SJSA1 (cell line): ENCODE measurements around the gene WDR43. TPM values are rescaled to one million over a fixed set of nuclear protein-coding genes. Genes with fewer than 3 reads are reported as not detected.

Experiments used
- DNase-seq, 2 experiments: peaks; one replicate each; pipeline ENCODE4 v3.0.0-alpha.2; 2015 to 2020; ENCODE audit warnings: low spot score in 2 of 2, low read depth in 1 of 2
- H3K27ac ChIP-seq: fragments of 250-450 bp; sonication (Bioruptor Pico); 2 replicates; pipeline ENCODE4 v1.5.1; 2020; ENCODE audit warnings: mild to moderate bottlenecking, moderate library complexity
- H3K27me3 ChIP-seq: fragments of 250-450 bp; sonication (Bioruptor Pico); replicated peaks from 2 replicates; pipeline ENCODE4 v1.5.1; 2020; ENCODE audit warnings: mild to moderate bottlenecking, moderate library complexity
- H3K36me3 ChIP-seq: fragments of 250-450 bp; sonication (Bioruptor Pico); 2 replicates; pipeline ENCODE4 v1.5.1; 2020; ENCODE audit warnings: mild to moderate bottlenecking
- H3K4me1 ChIP-seq: fragments of 250-450 bp; sonication (Bioruptor Pico); replicated peaks from 2 replicates; pipeline ENCODE4 v1.6.1; 2021; ENCODE audit warnings: mild to moderate bottlenecking
- H3K4me3 ChIP-seq: fragments of 250-450 bp; sonication (Bioruptor Pico); 2 replicates; pipeline ENCODE4 v1.5.1; 2020; ENCODE audit warnings: mild to moderate bottlenecking
- H3K9me3 ChIP-seq: fragments of 250-450 bp; sonication (Bioruptor Pico); replicated peaks from 2 replicates; pipeline ENCODE4 v1.5.1; 2020; ENCODE audit warnings: mild to moderate bottlenecking
- total RNA-seq: library from RNA; depleted of rRNA; stranded (reverse); fragments of >200 nt; shearing (Covaris generic); gene quantifications from 2 replicates; pipeline ENCODE4 v1.2.3, GENCODE V29; 2014

WDR43 gene
- total RNA-seq, 1 experiment from 2014 or later, result 79.2 TPM

GRCh38 chr2:28979576-28980366 lies 85.3 kb downstream of the WDR43 start:
- H3K9me3 ChIP-seq, result no peaks in the 10 kb centered on the region
- H3K27me3 ChIP-seq, result no peaks in the 10 kb centered on the region
- no peak for DNase-seq
- no peak overlapping the region for H3K27ac ChIP-seq
- H3K4me3 ChIP-seq, result no peak overlapping the region
- no peaks in the 10 kb centered on the region for H3K36me3 ChIP-seq
- H3K4me1 ChIP-seq, result peaks cover 12% of the 10 kb centered on the region; the same call in 1 of the 2 replicates

- no peaks in the 10 kb centered on the region for H3K9me3 ChIP-seq
- H3K4me3 ChIP-seq, result no peak overlapping the region
- no peak for DNase-seq
- no peaks in the 10 kb centered on the region for H3K27me3 ChIP-seq
- H3K4me1 ChIP-seq, result peaks cover 12% of the 10 kb centered on the region; the same call in 1 of the 2 replicates
- H3K36me3 ChIP-seq, result no peaks in the 10 kb centered on the region
- no peak overlapping the region for H3K27ac ChIP-seq
These were observed 86.0 kb downstream of the WDR43 start for GRCh38 chr2:28980368-28981015.

GRCh38 chr2:28981016-28981441 lies 86.6 kb downstream of the WDR43 start, which contains the start of gene TOGARAM2:
Gene TOGARAM2, plus strand, starts transcription at chr2:28981298. Its CDS starts 13,537 bp downstream, at chr2:28994835.
- H3K27me3 ChIP-seq, result no peaks in the 10 kb centered on the region
- H3K9me3 ChIP-seq, result no peaks in the 10 kb centered on the region
- DNase-seq, result peak in 1 of 2 experiments; percentile 19
- no peak within 1 kb of the TSS for H3K4me3 ChIP-seq
- peaks cover 12% of the 10 kb centered on the region; the same call in 1 of the 2 replicates for H3K4me1 ChIP-seq
- H3K27ac ChIP-seq, result no peak within 1 kb of the TSS
- H3K36me3 ChIP-seq, result no peaks in the 10 kb centered on the region

GRCh38 chr2:28981620-28982376 lies 87.3 kb downstream of the WDR43 start:
- DNase-seq, result no peak
- H3K9me3 ChIP-seq, result no peaks in the 10 kb centered on the region
- no peak overlapping the region for H3K27ac ChIP-seq
- no peak overlapping the region for H3K4me3 ChIP-seq
- peaks cover 6% of the 10 kb centered on the region; the same call in 1 of the 2 replicates for H3K4me1 ChIP-seq
- no peaks in the 10 kb centered on the region for H3K36me3 ChIP-seq
- H3K27me3 ChIP-seq, result no peaks in the 10 kb centered on the region

- H3K4me3 ChIP-seq, result no peak overlapping the region
- no peaks in the 10 kb centered on the region for H3K27me3 ChIP-seq
- H3K27ac ChIP-seq, result no peak overlapping the region
- DNase-seq, result no peak
- peaks cover 6% of the 10 kb centered on the region; the same call in 1 of the 2 replicates for H3K4me1 ChIP-seq
- no peaks in the 10 kb centered on the region for H3K36me3 ChIP-seq
- no peaks in the 10 kb centered on the region for H3K9me3 ChIP-seq
These were observed 88.0 kb downstream of the WDR43 start for GRCh38 chr2:28982381-28982950.

GRCh38 chr2:28986429-28986828 lies 92.0 kb downstream of the WDR43 start:
- Histone ChIP-seq H3K36me3 (no peaks in the 10 kb centered on the region), H3K27ac (no peak overlapping the region), H3K4me1 (no peaks in the 10 kb centered on the region), H3K27me3 (no peaks in the 10 kb centered on the region), H3K4me3 (no peak overlapping the region), H3K9me3 (no peaks in the 10 kb centered on the region)
- DNase-seq, result no peak

GRCh38 chr2:28989973-28990372 lies 95.5 kb downstream of the WDR43 start:
- H3K4me1 ChIP-seq, result no peaks in the 10 kb centered on the region
- H3K27me3 ChIP-seq, result no peaks in the 10 kb centered on the region
- no peak for DNase-seq
- H3K9me3 ChIP-seq, result no peaks in the 10 kb centered on the region
- H3K36me3 ChIP-seq, result no peaks in the 10 kb centered on the region
- H3K27ac ChIP-seq, result no peak overlapping the region
- H3K4me3 ChIP-seq, result no peak overlapping the region

GRCh38 chr2:28990445-28990844 lies 96.0 kb downstream of the WDR43 start:
- no peak overlapping the region for H3K27ac ChIP-seq

GRCh38 chr2:28991021-28991420 lies 96.6 kb downstream of the WDR43 start:
- Histone ChIP-seq H3K27ac (no peak overlapping the region), H3K36me3 (no peaks in the 10 kb centered on the region), H3K9me3 (no peaks in the 10 kb centered on the region), H3K4me3 (no peak overlapping the region), H3K4me1 (no peaks in the 10 kb centered on the region), H3K27me3 (no peaks in the 10 kb centered on the region)
- no peak for DNase-seq

More at GRCh38 chr2:28990445-28990844, 96.0 kb downstream of the WDR43 start:
- Histone ChIP-seq H3K9me3 (no peaks in the 10 kb centered on the region), H3K4me3 (no peak overlapping the region), H3K36me3 (no peaks in the 10 kb centered on the region), H3K27me3 (no peaks in the 10 kb centered on the region), H3K4me1 (no peaks in the 10 kb centered on the region)
- no peak for DNase-seq

GRCh38 chr2:28991460-28991859 lies 97.0 kb downstream of the WDR43 start:
- no peak overlapping the region for H3K4me3 ChIP-seq
- no peaks in the 10 kb centered on the region for H3K9me3 ChIP-seq
- H3K27ac ChIP-seq, result no peak overlapping the region
- H3K36me3 ChIP-seq, result no peaks in the 10 kb centered on the region
- no peak for DNase-seq
- H3K4me1 ChIP-seq, result no peaks in the 10 kb centered on the region
- no peaks in the 10 kb centered on the region for H3K27me3 ChIP-seq

GRCh38 chr2:28993206-28993960 lies 98.9 kb downstream of the WDR43 start:
- no peak overlapping the region for H3K27ac ChIP-seq
- no peak for DNase-seq
- no peak overlapping the region for H3K4me3 ChIP-seq
- no peaks in the 10 kb centered on the region for H3K4me1 ChIP-seq
- H3K9me3 ChIP-seq, result no peaks in the 10 kb centered on the region
- H3K36me3 ChIP-seq, result no peaks in the 10 kb centered on the region
- no peaks in the 10 kb centered on the region for H3K27me3 ChIP-seq

GRCh38 chr2:28994074-28994473 lies 99.6 kb downstream of the WDR43 start:
- H3K27me3 ChIP-seq, result no peaks in the 10 kb centered on the region
- H3K36me3 ChIP-seq, result no peaks in the 10 kb centered on the region
- no peak overlapping the region for H3K27ac ChIP-seq
- H3K9me3 ChIP-seq, result no peaks in the 10 kb centered on the region
- no peak overlapping the region for H3K4me3 ChIP-seq
- H3K4me1 ChIP-seq, result no peaks in the 10 kb centered on the region
- no peak for DNase-seq

- Histone ChIP-seq H3K27ac (no peak overlapping the region), H3K9me3 (no peaks in the 10 kb centered on the region), H3K27me3 (no peaks in the 10 kb centered on the region), H3K4me1 (no peaks in the 10 kb centered on the region), H3K36me3 (no peaks in the 10 kb centered on the region), H3K4me3 (no peak overlapping the region)
- no peak for DNase-seq
These were observed 100.2 kb downstream of the WDR43 start for GRCh38 chr2:28994679-28995078.
